CD14-positive monocyte (primary cell): ENCODE data around the gene IFT27. TPM values are rescaled to one million over a fixed set of nuclear protein-coding genes. Genes with fewer than 3 reads are reported as not detected.

ENCODE experiments used
- DNase-seq, 3 donors: peaks; one replicate each; pipeline ENCODE4 v3.0.0-alpha.2; 2011 to 2022
- H2AFZ ChIP-seq: 2 replicates; pipeline ENCODE4 v1.6.0; 2012; ENCODE audit warnings: mild to moderate bottlenecking, low read depth, low read length, inconsistent platforms; ENCODE audit not compliant: insufficient read depth, poor library complexity, severe bottlenecking
- H3K27ac ChIP-seq, 2 donors: 1 replicate in 1 of 2; 2 replicates in 1 of 2; pipeline ENCODE4 v1.5.1; 2012 to 2013; ENCODE audit warnings: low read length in 2 of 2, control low read depth in 1 of 2, inconsistent platforms in 1 of 2, low read depth in 1 of 2, mild to moderate bottlenecking in 1 of 2
- H3K27me3 ChIP-seq, 2 donors: one replicate each; pipeline versions ENCODE4 v1.6.0 to v1.6.1; 2011 to 2013; ENCODE audit warnings: low read length in 2 of 2; ENCODE audit not compliant: control insufficient read depth in 2 of 2, insufficient read depth in 2 of 2
- H3K36me3 ChIP-seq, 2 donors: replicated peaks in 1 of 2; 1 replicate in 1 of 2; 2 replicates in 1 of 2; pipeline versions ENCODE4 v1.5.1 to v1.6.1; 2012 to 2013; ENCODE audit warnings: low read length in 2 of 2, control low read depth in 1 of 2, inconsistent platforms in 1 of 2, mild to moderate bottlenecking in 1 of 2; ENCODE audit not compliant: insufficient read depth in 2 of 2, control insufficient read depth in 1 of 2
- H3K4me1 ChIP-seq, 2 donors: 1 replicate in 1 of 2; 2 replicates in 1 of 2; pipeline versions ENCODE4 v1.5.1 to v1.6.1; 2012 to 2013; ENCODE audit warnings: low read length in 2 of 2, control low read depth in 1 of 2, inconsistent platforms in 1 of 2, mild to moderate bottlenecking in 1 of 2, moderate library complexity in 1 of 2; ENCODE audit not compliant: insufficient read depth in 2 of 2, control insufficient read depth in 1 of 2
- H3K4me2 ChIP-seq: replicated peaks from 2 replicates; pipeline ENCODE3; 2012; ENCODE audit warnings: low read length, moderate library complexity, mild to moderate bottlenecking; ENCODE audit not compliant: poor library complexity, severe bottlenecking; ENCODE audit errors: extremely low read depth
- H3K4me3 ChIP-seq, 3 experiments: fragments of 200-600 bp in 1 of 3; sonication (generic) in 1 of 3; replicated peaks in 1 of 3; 1 replicate in 2 of 3; 2 replicates in 1 of 3; pipeline ENCODE4 v1.5.1; 2011 to 2013; ENCODE audit warnings: low read length in 3 of 3, mild to moderate bottlenecking in 3 of 3, control low read depth in 2 of 3, low read depth in 2 of 3, inconsistent platforms in 1 of 3, moderate library complexity in 1 of 3
- H3K79me2 ChIP-seq: 2 replicates; pipeline ENCODE4 v1.6.0; 2012; ENCODE audit warnings: mild to moderate bottlenecking, control low read depth, inconsistent platforms, low read length, moderate library complexity; ENCODE audit not compliant: insufficient read depth
- H3K9ac ChIP-seq: 2 replicates; pipeline ENCODE4 v1.6.0; 2017; ENCODE audit warnings: low read length, mild to moderate bottlenecking; ENCODE audit not compliant: insufficient read depth, poor library complexity, severe bottlenecking
- H3K9me3 ChIP-seq, 2 donors: replicated peaks in 1 of 2; 1 replicate in 1 of 2; 2 replicates in 1 of 2; pipeline versions ENCODE4 v1.5.1 to v1.6.1; 2012 to 2013; ENCODE audit warnings: low read length in 2 of 2, control low read depth in 1 of 2; ENCODE audit not compliant: control insufficient read depth in 1 of 2, insufficient read depth in 1 of 2
- H4K20me1 ChIP-seq: 2 replicates; pipeline ENCODE4 v1.6.0; 2012; ENCODE audit warnings: mild to moderate bottlenecking, low read length, control low read depth, moderate library complexity; ENCODE audit not compliant: insufficient read depth
- H3K27ac Mint-ChIP-seq, 7 donors: one replicate each; pipeline ENCODE4 v1.8.0; 2020; ENCODE audit warnings: mild to moderate bottlenecking in 7 of 7, mixed read lengths in 7 of 7, moderate library complexity in 6 of 7, inconsistent platforms in 2 of 7
- H3K27me3 Mint-ChIP-seq, 3 donors: one replicate each; pipeline ENCODE4 v1.8.0; 2021 to 2022; ENCODE audit warnings: low read depth in 3 of 3, mild to moderate bottlenecking in 3 of 3, mixed read lengths in 3 of 3, moderate library complexity in 3 of 3, inconsistent platforms in 1 of 3
- H3K36me3 Mint-ChIP-seq, 2 donors: one replicate each; pipeline ENCODE4 v1.8.0; 2020; ENCODE audit warnings: mixed read lengths in 2 of 2, inconsistent platforms in 1 of 2, mild to moderate bottlenecking in 1 of 2
- H3K4me1 Mint-ChIP-seq: one replicate; pipeline ENCODE4 v1.8.0; 2020; ENCODE audit warnings: mild to moderate bottlenecking, mixed read lengths
- H3K4me3 Mint-ChIP-seq, 2 donors: one replicate each; pipeline ENCODE4 v1.8.0; 2020; ENCODE audit warnings: mild to moderate bottlenecking in 2 of 2, mixed read lengths in 2 of 2, moderate library complexity in 1 of 2
- H3K9me3 Mint-ChIP-seq, 7 donors: one replicate each; pipeline ENCODE4 v1.8.0; 2020 to 2022; ENCODE audit warnings: mixed read lengths in 7 of 7, mild to moderate bottlenecking in 6 of 7, moderate library complexity in 6 of 7, inconsistent platforms in 2 of 7
- CTCF ChIP-seq: fragments of 200-600 bp; IDR thresholded peaks from one replicate; pipeline ENCODE4 v1.8.0; 2022; ENCODE audit warnings: antibody characterized with exemption, mild to moderate bottlenecking
- WGBS: methylation state at CpG from one replicate; pipeline ENCODE4 v1.1.5; 2013; ENCODE audit warnings: missing lambda C conversion rate; ENCODE audit not compliant: insufficient coverage; 5-methylcytosine and 5-hydroxymethylcytosine counted together
- intact Hi-C, 2 donors: fragments of 100-400 bp; cut with micrococcal nuclease; formaldehyde crosslinking; loops; one replicate each; pipeline versions ENCODE4 v1.15.0 to v1.15.1; 2023
- polyA plus RNA-seq, 3 donors: library from polyadenylated mRNA; depleted of rRNA in 1 of 3; unstranded in 2 of 3; stranded (reverse) in 1 of 3; fragments of 300-500 nt in 2 of 3; fragments of >200 nt in 1 of 3; fragmentation: Illumina TruSeq in 2 of 3; gene quantifications; 1 replicate in 2 of 3; 2 replicates in 1 of 3; pipeline ENCODE4 v1.2.3, GENCODE V29; 2012 to 2021

IFT27 gene
- polyA plus RNA-seq, 3 donors: 12.5 to 16.9 (median 14.6) TPM

- H3K79me2 ChIP-seq: no peaks in the 10 kb centered on the region
- H3K36me3 Mint-ChIP-seq: peaks cover 34 to 35% of the 10 kb centered on the region in 2 donors
- peaks cover 14% of the 10 kb centered on the region in 2 donors for H3K4me1 ChIP-seq
- H3K27ac ChIP-seq: no peak overlapping the region
- no peak overlapping the region for H3K9ac ChIP-seq
- intact Hi-C loops: no loop called here
- 99% methylated on average over 9 of the region's 13 CpGs for WGBS
- no peak overlapping the region for H3K4me3 Mint-ChIP-seq
- no peak overlapping the region for H2AFZ ChIP-seq
- no peak overlapping the region for H3K4me2 ChIP-seq
- no peaks in the 10 kb centered on the region for H3K9me3 Mint-ChIP-seq
- H3K27ac Mint-ChIP-seq: peak overlapping the region in 1 of 7 donors; percentile 16
- H3K4me3 ChIP-seq: no peak overlapping the region
- no peaks in the 10 kb centered on the region for H4K20me1 ChIP-seq
- H3K36me3 ChIP-seq: peaks cover 19 to 42% of the 10 kb centered on the region in 2 donors
- H3K27me3 ChIP-seq: no peaks in the 10 kb centered on the region
- no peak for DNase-seq
- TF ChIP-seq CTCF: no peak
- no peaks in the 10 kb centered on the region for H3K9me3 ChIP-seq
- peaks cover 15% of the 10 kb centered on the region for H3K4me1 Mint-ChIP-seq
- peaks cover 0 to 5% (median 3%) of the 10 kb centered on the region in 3 donors for H3K27me3 Mint-ChIP-seq
These were observed 7.3 kb downstream of the IFT27 start for GRCh38 chr22:36768616-36769015.

- Histone ChIP-seq H3K36me3 (peaks cover 24 to 46% of the 10 kb centered on the region in 2 donors), H3K79me2 (no peaks in the 10 kb centered on the region), H3K9me3 (no peaks in the 10 kb centered on the region), H3K4me3 (no peak overlapping the region), H3K9ac (no peak overlapping the region), H3K27ac (no peak overlapping the region), H3K4me1 (peaks cover 13 to 14% of the 10 kb centered on the region in 2 donors), H3K27me3 (no peaks in the 10 kb centered on the region), H4K20me1 (no peaks in the 10 kb centered on the region), H2AFZ (no peak overlapping the region), H3K4me2 (no peak overlapping the region)
- Mint-ChIP-seq H3K9me3 (no peaks in the 10 kb centered on the region), H3K4me1 (peaks cover 15% of the 10 kb centered on the region), H3K4me3 (no peak overlapping the region), H3K27ac (no peak overlapping the region), H3K36me3 (peaks cover 35 to 36% of the 10 kb centered on the region in 2 donors), H3K27me3 (peaks cover 0 to 5% (median 3%) of the 10 kb centered on the region in 3 donors)
- DNase-seq: no peak
- intact Hi-C loops: no loop called here
- WGBS: 91% methylated on average over 4 of the region's 5 CpGs
- TF ChIP-seq CTCF: no peak
These were observed 7.8 kb downstream of the IFT27 start for GRCh38 chr22:36768141-36768540.
